Heart right ventricle (tissue), 16 donors: ENCODE measurements around the gene STARD5. TPM values are rescaled to one million over a fixed set of nuclear protein-coding genes. Genes with fewer than 3 reads are reported as not detected.

Source experiments
- ATAC-seq, 8 donors: fragments of 200-7000 bp; cut with Tn5 transposase; one replicate each; pipeline ENCODE4 v1.9.1; 2020; ENCODE audit warnings: mild to moderate bottlenecking in 8 of 8, moderate library complexity in 8 of 8, moderate number of reproducible peaks in 1 of 8
- DNase-seq, 2 donors: peaks; one replicate each; pipeline ENCODE4 v3.0.0-alpha.2; 2020
- H3K27ac ChIP-seq, 10 donors: fragments of 200-600 bp; sonication (generic) in 2 of 10; one replicate each; pipeline versions ENCODE4 v1.5.0 to v1.8.0; 2020 to 2022; ENCODE audit warnings: mild to moderate bottlenecking in 3 of 10
- H3K27me3 ChIP-seq, 7 donors: fragments of 200-600 bp; one replicate each; pipeline ENCODE4 v1.8.0; 2021 to 2022; ENCODE audit warnings: mild to moderate bottlenecking in 2 of 7
- H3K36me3 ChIP-seq, 9 donors: fragments of 200-600 bp; sonication (generic) in 1 of 9; one replicate each; pipeline versions ENCODE4 v1.5.0 to v1.8.0; 2020 to 2022; ENCODE audit warnings: mild to moderate bottlenecking in 2 of 9
- H3K4me1 ChIP-seq, 9 donors: fragments of 200-600 bp; sonication (generic) in 1 of 9; one replicate each; pipeline versions ENCODE4 v1.5.0 to v1.8.0; 2020 to 2022; ENCODE audit warnings: mild to moderate bottlenecking in 4 of 9
- H3K4me3 ChIP-seq, 10 donors: fragments of 200-600 bp; sonication (generic) in 2 of 10; one replicate each; pipeline versions ENCODE4 v1.5.0 to v1.8.0; 2020 to 2022; ENCODE audit warnings: mild to moderate bottlenecking in 7 of 10, moderate library complexity in 2 of 10
- H3K9me3 ChIP-seq, 11 donors: fragments of 200-600 bp in 10 of 11; sonication (generic) in 2 of 11; one replicate each; pipeline versions ENCODE4 v1.5.0 to v1.8.0; 2013 to 2022; ENCODE audit warnings: mild to moderate bottlenecking in 2 of 11, control low read depth in 1 of 11, moderate library complexity in 1 of 11
- CTCF ChIP-seq, 9 donors: fragments of 200-600 bp; sonication (generic) in 2 of 9; IDR thresholded peaks; one replicate each; pipeline versions ENCODE4 v1.5.0 to v1.8.0; 2021 to 2022; ENCODE audit warnings: antibody characterized with exemption in 9 of 9, mild to moderate bottlenecking in 5 of 9, moderate library complexity in 1 of 9
- WGBS, 2 donors: extraction: QIAGEN DNeasy Blood & Tissue Kit; methylation state at CpG; one replicate each; pipeline ENCODE4 v1.1.7; 2013; ENCODE audit warnings: inconsistent platforms in 1 of 2; 5-methylcytosine and 5-hydroxymethylcytosine counted together
- intact Hi-C, 10 donors: fragments of 100-400 bp; cut with DNase I; formaldehyde crosslinking; loops; one replicate each; pipeline versions ENCODE4 v1.11.1 to v1.14.2; 2022
- polyA plus RNA-seq, 2 donors: library from polyadenylated mRNA; stranded (reverse); fragments of 200-250 nt; gene quantifications; one replicate each; pipeline ENCODE4 v1.2.3, GENCODE V29; 2013
- total RNA-seq, 10 donors: library from RNA; stranded (reverse); fragmentation: NEBNext Ultra II Directional in 3 of 10; extraction: Animal tissue kit (Norgen Biotek cat#: 25700) in 3 of 10; gene quantifications; one replicate each; pipeline versions ENCODE4 v1.2.1 to v1.2.4, GENCODE V29; 2021 to 2023
- donor health status: Arrhythmogenic right ventricular cardiomyopathy.
- donor health status: ischemic (EF 13 %, LVEDD 7.1; RV severe dilation, severe dysfunction).
- donor health status: healthy with polysubstance abuse.
- donor health status: DM: no; HTN: yes; CAD: no.
- donor health status: DM: no; HTN: no; CAD: no.
- donor health status: ischemic (EF 25% LVEDD 6.9; RV normal size, moderate dysfunction).
- donor health status: ischemic (EF 25% LVEDD 5.7; RV mildly dilated, moderate dysfunction).
- donor health status: healthy.
- donor health status: DM: yes; HTN: yes; CAD: no.
- donor health status: Ischemic cardiomyopathy.
- donor health status: ischemic (EF 35%, LVEDD 5.7; RV mildly dilated, moderate dysfunction).
- donor health status: nonischemic (EF 11% LVEDD 7.7; RV severe dilation, severe dysfunction).
- donor health status: DM: yes; HTN: yes; CAD: no.
- donor health status: PGD.
- donor health status: ischemic (EF 29% LVEDD 5.4; RV normal size, mild dysfunction).
- donor health status: nonischemic (EF 23%, LVEDD 6.1; RV moderate dilation, normal function).

STARD5 gene
- total and polyA plus RNA-seq, 12 donors = 0.70 to 4.7 (median 1.3) TPM

DNA sequence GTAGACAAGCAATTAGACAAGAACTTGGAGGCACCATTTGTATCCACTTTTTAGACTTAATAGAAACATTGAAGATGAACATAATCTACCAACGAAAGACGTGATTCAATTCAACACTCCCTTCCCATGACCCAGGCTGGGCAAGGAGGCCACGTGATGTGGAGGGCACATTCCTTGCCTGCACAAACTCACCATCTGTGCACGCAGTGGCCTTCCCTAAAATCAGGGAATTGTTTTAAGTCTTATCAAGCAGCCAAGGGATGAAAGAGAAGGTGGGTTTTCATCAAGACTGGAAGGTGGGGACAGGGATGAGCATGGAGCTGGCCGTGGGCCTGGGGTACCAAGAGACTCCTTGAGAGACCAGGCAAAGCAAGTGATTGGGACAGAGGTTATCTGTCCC is 13.5 kb downstream of the STARD5 start:
- H3K4me3 ChIP-seq = no peak overlapping the region
- intact Hi-C loops = no loop called here
- no peak for TF ChIP-seq CTCF (IDR thresholded peaks at IDR 0.05)
- no peak for DNase-seq
- H3K4me1 ChIP-seq = peaks cover 0 to 46% (median 8%) of the 10 kb centered on the region in 9 donors
- ATAC-seq = no peak
- WGBS, 2 donors = 96% methylated on average over 5 of the region's 5 CpGs
- peak overlapping the region in 3 of 10 donors; percentile 22 to 89 (median 41) for H3K27ac ChIP-seq
- no peaks in the 10 kb centered on the region for H3K27me3 ChIP-seq
- H3K36me3 ChIP-seq = peaks cover 0 to 81% (median 8%) of the 10 kb centered on the region in 9 donors
- no peaks in the 10 kb centered on the region for H3K9me3 ChIP-seq

GRCh38 chr15:81309647-81310450 is 14.1 kb downstream of the STARD5 start:
- ATAC-seq (peak in 2 of 8 donors; percentile 9 to 28), DNase-seq (no peak)
- Histone ChIP-seq H3K27me3 (no peaks in the 10 kb centered on the region), H3K4me1 (peaks cover 0 to 52% (median 8%) of the 10 kb centered on the region in 9 donors), H3K36me3 (peaks cover 0 to 82% (median 8%) of the 10 kb centered on the region in 9 donors), H3K27ac (peak overlapping the region in 2 of 10 donors; percentile 41 to 89), H3K9me3 (no peaks in the 10 kb centered on the region), H3K4me3 (no peak overlapping the region)
- intact Hi-C loops = no loop called here
- no peak for TF ChIP-seq CTCF (IDR thresholded peaks at IDR 0.05)
- WGBS, 2 donors = 86 to 87% methylated on average over 8 of the region's 8 CpGs

DNA sequence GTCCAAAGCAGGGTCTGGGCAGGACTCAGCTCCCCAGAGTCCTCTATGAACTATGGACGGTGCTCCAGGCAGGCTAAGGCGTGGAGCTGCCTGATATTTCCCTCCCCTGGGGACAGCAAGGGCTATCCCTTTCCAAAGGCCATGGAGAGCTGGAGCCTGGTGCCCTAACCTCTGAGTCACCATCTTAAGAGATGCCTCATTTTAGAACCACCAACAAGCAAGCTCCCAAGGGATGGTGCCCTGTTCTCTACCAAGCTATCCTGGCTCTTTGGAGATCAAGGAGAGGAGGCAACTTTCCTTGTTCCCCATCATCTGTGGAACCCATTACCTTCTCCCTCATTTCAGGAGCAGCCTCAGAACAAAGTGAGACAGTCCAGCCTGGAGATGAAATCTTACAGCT is 15.7 kb downstream of the STARD5 start:
- H3K36me3 ChIP-seq = peaks cover 0 to 89% (median 8%) of the 10 kb centered on the region in 9 donors
- peaks cover 0 to 62% (median 13%) of the 10 kb centered on the region in 9 donors for H3K4me1 ChIP-seq
- no peaks in the 10 kb centered on the region for H3K9me3 ChIP-seq
- TF ChIP-seq CTCF (IDR thresholded peaks at IDR 0.05) = no peak
- 59 to 70% methylated on average over 2 of the region's 2 CpGs for WGBS, 2 donors
- DNase-seq (no peak), ATAC-seq (peak in 1 of 8 donors; percentile 15)
- H3K4me3 ChIP-seq = no peak overlapping the region
- no peaks in the 10 kb centered on the region for H3K27me3 ChIP-seq
- intact Hi-C loops = no loop called here
- no peak overlapping the region for H3K27ac ChIP-seq

- intact Hi-C loops = no loop called here
- peaks cover 0 to 100% (median under 1%) of the 10 kb centered on the region in 9 donors for H3K36me3 ChIP-seq
These were observed 19.7 kb downstream of the STARD5 start for GRCh38 chr15:81304226-81304625.

More at GRCh38 chr15:81304226-81304625, 19.7 kb downstream of the STARD5 start:
- peaks cover 0 to 60% (median 6%) of the 10 kb centered on the region in 9 donors for H3K4me1 ChIP-seq
- peaks cover 0 to 3% (median 0%) of the 10 kb centered on the region in 7 donors for H3K27me3 ChIP-seq
- no peaks in the 10 kb centered on the region for H3K9me3 ChIP-seq
- 53 to 66% methylated on average over 5 of the region's 5 CpGs for WGBS, 2 donors
- TF ChIP-seq CTCF (IDR thresholded peaks at IDR 0.05) = no peak
- ATAC-seq (peak in 7 of 8 donors; percentile 36 to 68 (median 62)), DNase-seq (peak in 1 of 2 donors; percentile 42)
- H3K4me3 ChIP-seq = no peak overlapping the region
- H3K27ac ChIP-seq = peak overlapping the region in 8 of 10 donors; percentile 13 to 92 (median 48)
